SK-N-MC (cell line): ENCODE measurements around the gene MAPK12.

Experiments used
- DNase-seq: peaks from one replicate; pipeline ENCODE4 v3.0.0-alpha.2; 2011; ENCODE audit warnings: low read depth, low spot score
- H3K27ac ChIP-seq: fragments of 200-600 bp; sonication (generic); 2 replicates; pipeline ENCODE4 v1.5.1; 2016; ENCODE audit warnings: mixed run types
- H3K36me3 ChIP-seq: fragments of 200-600 bp; sonication (generic); 2 replicates; pipeline ENCODE4 v1.6.1; 2017; ENCODE audit warnings: antibody characterized with exemption, low read length, mixed read lengths; ENCODE audit not compliant: insufficient read depth
- H3K4me3 ChIP-seq: fragments of 200-600 bp; sonication (generic); 2 replicates; pipeline ENCODE4 v1.5.1; 2016
- H3K9ac ChIP-seq: fragments of 200-600 bp; sonication (generic); 2 replicates; pipeline ENCODE4 v1.8.0; 2017; ENCODE audit warnings: mixed run types, mixed read lengths; ENCODE audit not compliant: insufficient read length
- H3K9me3 ChIP-seq: fragments of 200-600 bp; sonication (generic); 2 replicates; pipeline ENCODE4 v1.6.1; 2017; ENCODE audit warnings: low read depth, mild to moderate bottlenecking, antibody characterized with exemption, low read length, moderate library complexity, mixed read lengths
- EZH2 ChIP-seq: fragments of 200-600 bp; sonication (generic); IDR thresholded peaks from one replicate; pipeline ENCODE4 v1.6.1; 2017; ENCODE audit warnings: antibody characterized with exemption
- FOXP2 ChIP-seq: optimal IDR thresholded peaks from 2 replicates; pipeline ENCODE3; 2011; ENCODE audit warnings: mild to moderate bottlenecking, moderate library complexity; ENCODE audit not compliant: insufficient read depth; ENCODE audit errors: extremely low read length, control extremely low read depth
- POLR2AphosphoS5 ChIP-seq: IDR thresholded peaks from 2 replicates; pipeline ENCODE4 v1.6.1; 2012; ENCODE audit warnings: mild to moderate bottlenecking, low read depth, low read length, borderline replicate concordance

Gene MAPK12

DNA sequence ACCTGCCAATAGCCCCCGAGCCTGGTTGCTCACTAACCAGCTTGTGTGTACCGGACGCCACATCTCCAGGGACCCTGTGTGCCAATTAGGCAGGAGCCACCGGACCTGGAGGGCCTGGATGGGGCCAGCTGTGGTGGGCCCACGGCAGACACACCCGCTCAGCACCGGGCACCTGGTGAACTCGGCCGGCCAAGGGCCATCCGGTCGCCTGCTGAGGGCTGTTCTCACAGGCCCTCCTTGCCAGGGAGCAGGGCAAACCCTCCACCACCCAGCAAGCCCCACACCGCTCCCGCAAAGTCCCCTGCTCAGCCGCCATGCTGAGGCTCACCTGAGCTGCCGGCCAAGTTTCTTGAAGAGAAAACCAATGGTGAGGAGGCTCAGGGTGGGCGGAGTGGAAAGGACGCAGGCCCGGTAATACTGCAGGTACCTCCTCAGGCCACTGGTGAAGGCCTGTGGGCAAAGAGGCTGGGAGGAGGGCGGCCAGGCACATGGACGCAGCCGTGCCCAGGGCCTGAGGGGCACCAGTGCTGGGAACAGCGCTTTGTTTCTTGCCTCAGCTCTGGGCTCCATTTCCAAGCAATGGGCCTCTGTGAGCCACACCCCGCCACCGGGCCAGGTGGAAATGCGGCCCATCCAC, 33.8 kb downstream of the MAPK12 start:
- TF ChIP-seq EZH2 (no peak), FOXP2 (no peak), POLR2AphosphoS5 (no peak)
- no peak for DNase-seq
- Histone ChIP-seq H3K9me3 (no peaks in the 10 kb centered on the region), H3K9ac (no peak overlapping the region), H3K27ac (no peak overlapping the region), H3K4me3 (no peak overlapping the region), H3K36me3 (peaks cover 5% of the 10 kb centered on the region; the same call in 1 of the 2 replicates)

DNA sequence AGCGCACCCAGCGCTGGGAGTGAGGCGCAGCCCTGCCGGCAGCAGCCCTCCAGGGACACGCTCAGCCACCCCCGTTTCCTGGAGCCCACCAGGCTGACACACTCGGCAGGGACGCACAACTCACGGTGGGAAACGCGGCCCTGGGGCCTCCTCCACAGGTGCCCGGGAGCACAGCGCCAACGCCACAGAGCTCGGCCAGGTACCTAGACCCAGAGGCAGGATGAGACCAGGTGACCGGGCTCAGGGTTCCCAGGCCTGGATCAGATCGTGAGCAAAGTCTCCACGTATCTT, 34.7 kb downstream of the MAPK12 start:
- TF ChIP-seq EZH2 (no peak), POLR2AphosphoS5 (no peak), FOXP2 (no peak)
- no peak overlapping the region for H3K9ac ChIP-seq
- no peak for DNase-seq
- no peaks in the 10 kb centered on the region for H3K9me3 ChIP-seq
- no peak overlapping the region for H3K4me3 ChIP-seq
- H3K27ac ChIP-seq = no peak overlapping the region
- H3K36me3 ChIP-seq = peaks cover 5% of the 10 kb centered on the region; the same call in 1 of the 2 replicates

- Histone ChIP-seq H3K36me3 (peaks cover 5% of the 10 kb centered on the region; the same call in 1 of the 2 replicates), H3K9ac (no peak overlapping the region), H3K4me3 (no peak overlapping the region), H3K9me3 (no peaks in the 10 kb centered on the region), H3K27ac (no peak overlapping the region)
- DNase-seq = no peak
- TF ChIP-seq POLR2AphosphoS5 (no peak), FOXP2 (no peak)
These were observed 35.2 kb downstream of the MAPK12 start for GRCh38 chr22:50226063-50226874.

GRCh38 chr22:50225200-50225969, 36.1 kb downstream of the MAPK12 start:
- Histone ChIP-seq H3K4me3 (no peak overlapping the region), H3K9ac (no peak overlapping the region), H3K36me3 (peaks cover 11% of the 10 kb centered on the region; the same call in 1 of the 2 replicates), H3K9me3 (no peaks in the 10 kb centered on the region), H3K27ac (no peak overlapping the region)
- TF ChIP-seq EZH2 (no peak), FOXP2 (no peak), POLR2AphosphoS5 (no peak)
- DNase-seq = no peak

DNA sequence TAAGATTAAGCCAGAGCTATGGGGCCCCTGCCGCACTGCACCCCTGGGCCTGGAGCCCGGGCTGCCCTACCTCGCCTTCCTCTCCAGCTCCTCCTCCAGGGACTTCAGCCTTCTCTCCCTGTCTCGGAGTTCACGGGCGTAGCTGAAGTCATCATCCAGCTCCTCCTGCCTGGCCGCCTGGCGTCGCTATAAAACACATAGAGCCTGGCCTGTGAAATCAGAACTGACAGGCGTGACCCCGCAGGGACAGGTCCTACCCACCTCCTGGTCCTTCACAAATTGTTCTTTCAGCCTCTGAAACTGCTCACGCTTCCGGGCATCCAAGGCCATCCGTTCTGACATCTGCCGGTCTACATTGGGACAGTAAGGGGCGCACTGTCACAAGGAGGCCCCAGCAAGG, 37.4 kb downstream of the MAPK12 start:
- no peak for DNase-seq
- no peak for TF ChIP-seq POLR2AphosphoS5
- no peak for TF ChIP-seq FOXP2
- TF ChIP-seq EZH2 = no peak
- H3K4me3 ChIP-seq = no peak overlapping the region
- H3K9ac ChIP-seq = no peak overlapping the region
- no peaks in the 10 kb centered on the region for H3K9me3 ChIP-seq
- H3K36me3 ChIP-seq = peaks cover 16% of the 10 kb centered on the region; the same call in 1 of the 2 replicates
- no peak overlapping the region for H3K27ac ChIP-seq

- Histone ChIP-seq H3K4me3 (no peak overlapping the region), H3K27ac (no peak overlapping the region), H3K9ac (no peak overlapping the region), H3K36me3 (peaks cover 28% of the 10 kb centered on the region; the same call in 1 of the 2 replicates), H3K9me3 (no peaks in the 10 kb centered on the region)
- DNase-seq = no peak
- TF ChIP-seq EZH2 (no peak), FOXP2 (no peak), POLR2AphosphoS5 (no peak)
These were observed 39.0 kb downstream of the MAPK12 start for GRCh38 chr22:50222508-50222907.

DNA sequence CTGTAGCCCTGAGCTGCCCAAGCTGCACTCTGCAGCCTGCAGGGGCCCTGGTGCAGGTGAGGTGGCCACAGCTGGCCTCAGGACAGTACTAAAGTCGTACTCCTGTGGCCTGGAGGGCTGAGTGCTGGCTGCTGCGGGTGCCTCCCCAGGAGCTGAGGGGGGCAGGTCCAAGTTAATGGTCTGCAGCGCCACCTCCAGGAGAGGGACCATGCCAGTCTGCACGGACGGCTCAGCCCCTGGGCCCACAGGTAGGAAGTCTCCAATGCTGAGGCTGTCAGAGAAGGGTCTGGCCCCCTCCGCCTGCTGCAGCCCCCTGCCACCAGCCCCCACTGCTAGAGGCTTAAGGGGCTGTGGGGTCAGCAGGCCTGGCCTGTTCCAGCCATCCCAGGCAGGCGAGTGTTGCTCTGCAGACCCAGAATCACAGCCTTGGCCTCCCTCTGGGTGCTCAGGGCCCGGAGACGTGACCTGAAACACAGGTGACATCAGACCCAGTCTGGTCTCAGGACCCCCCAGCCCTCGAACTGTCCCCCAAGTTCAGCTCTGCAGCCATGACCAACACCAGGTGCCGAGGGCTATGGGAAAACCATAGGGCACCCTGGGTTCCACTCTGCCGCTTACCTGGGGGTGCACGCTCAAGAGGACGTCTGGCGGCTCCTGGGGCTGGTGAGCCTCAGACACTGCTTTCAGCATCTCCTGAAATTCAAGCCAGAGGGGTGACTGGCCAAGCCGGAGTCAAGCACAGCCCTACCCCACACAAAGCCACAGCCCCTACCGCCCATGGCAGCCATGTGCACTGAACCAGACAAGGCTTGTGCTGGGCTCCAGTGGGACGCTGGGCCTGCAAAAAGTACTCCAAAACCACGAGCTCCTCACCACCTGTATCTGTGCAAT, 39.8 kb downstream of the MAPK12 start:
- DNase-seq = no peak
- Histone ChIP-seq H3K36me3 (peaks cover 36% of the 10 kb centered on the region), H3K9ac (no peak overlapping the region), H3K4me3 (no peak overlapping the region), H3K9me3 (no peaks in the 10 kb centered on the region), H3K27ac (no peak overlapping the region)
- TF ChIP-seq EZH2 (no peak), FOXP2 (no peak), POLR2AphosphoS5 (no peak)
